ELR (cell line): ENCODE measurements around the gene HSFX3.
"Not testable (repeated sequence)": the region's sequence is repeated elsewhere in the genome, so short reads cannot be mapped to it uniquely, and the experiment has no call there.

Experiments
- DNase-seq: peaks from one replicate; pipeline ENCODE4 v3.0.0-alpha.2; 2015; ENCODE audit warnings: low read depth

HSFX3 gene

DNA sequence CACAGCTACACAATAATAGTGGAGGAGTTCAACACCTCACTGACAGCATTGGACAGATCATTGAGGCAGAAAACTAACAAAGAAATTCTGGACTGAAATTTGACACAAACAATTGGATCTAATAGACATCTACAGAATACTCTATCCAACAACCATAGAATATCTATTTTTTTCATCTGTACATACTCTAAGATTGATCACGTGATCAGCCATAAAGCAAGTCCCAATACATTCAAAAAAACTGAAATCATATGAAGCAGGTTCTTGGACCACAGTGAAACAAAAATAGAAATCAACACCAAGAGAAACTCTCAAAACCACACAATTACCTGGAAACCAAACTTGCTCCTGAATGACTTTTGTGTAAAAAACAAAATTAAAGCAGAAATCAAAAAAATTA is 32.4 kb downstream of the HSFX3 start:
- DNase-seq = no peak

DNA sequence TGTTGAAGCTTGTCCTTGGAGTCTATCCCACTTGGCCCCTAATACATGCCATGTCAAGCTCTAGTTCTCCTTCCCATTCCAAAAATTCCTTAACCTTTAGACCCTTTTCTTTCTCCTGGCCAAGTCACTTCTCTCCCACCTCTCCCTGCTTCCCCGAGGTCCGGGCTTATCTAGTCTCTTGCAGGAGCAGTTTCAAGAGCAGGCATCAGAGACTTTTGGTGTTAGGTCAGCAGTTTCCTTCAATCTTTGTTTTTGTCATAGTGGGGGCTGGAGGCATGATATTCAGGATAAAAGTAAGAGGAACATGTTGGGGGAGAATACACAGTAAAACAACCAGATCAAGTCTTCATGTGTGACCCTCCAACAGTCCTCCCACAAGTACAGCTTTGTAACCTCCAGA is 33.1 kb downstream of the HSFX3 start:
- DNase-seq = no peak

DNA sequence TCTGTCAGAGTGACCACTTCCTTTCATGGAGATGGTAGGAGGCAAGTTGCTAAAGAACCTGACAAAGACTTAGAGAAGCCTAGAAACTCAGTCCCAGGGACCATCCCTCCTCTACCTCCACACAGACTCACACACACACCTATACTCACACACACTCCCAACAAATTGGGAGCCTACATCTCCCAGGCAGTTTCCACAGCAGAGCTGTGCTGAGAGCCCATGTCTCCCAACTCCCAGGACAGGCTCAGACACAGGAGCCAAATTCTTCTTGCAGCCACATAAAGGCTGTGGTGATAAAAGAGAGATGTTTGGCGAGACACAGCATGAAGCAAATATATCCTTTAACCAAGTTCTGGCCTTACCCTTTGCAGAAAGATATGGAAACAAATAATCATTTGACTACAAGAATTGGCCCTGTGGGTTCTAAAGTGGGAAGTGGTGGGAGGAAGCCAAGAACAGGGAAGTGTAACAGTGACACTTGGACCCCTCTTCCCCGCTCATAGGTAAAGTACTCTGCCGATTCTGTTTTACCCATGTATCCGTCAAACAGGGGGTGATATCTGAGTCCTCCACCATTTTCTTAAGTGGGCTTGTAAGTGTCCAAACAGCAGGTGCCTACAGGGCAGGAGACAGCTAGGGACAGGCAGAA is 33.6 kb downstream of the HSFX3 start:
- DNase-seq = no peak

GRCh38 chrX:149513825-149514428 is 35.8 kb downstream of the HSFX3 start:
- no peak for DNase-seq

GRCh38 chrX:149512225-149512885 is 37.4 kb downstream of the HSFX3 start:
- peak; percentile 56 for DNase-seq

- DNase-seq = no peak
Observed at GRCh38 chrX:149511081-149511480, 38.6 kb downstream of the HSFX3 start.

GRCh38 chrX:149510386-149510785 is 39.3 kb downstream of the HSFX3 start:
- peak; percentile 22 for DNase-seq

DNA sequence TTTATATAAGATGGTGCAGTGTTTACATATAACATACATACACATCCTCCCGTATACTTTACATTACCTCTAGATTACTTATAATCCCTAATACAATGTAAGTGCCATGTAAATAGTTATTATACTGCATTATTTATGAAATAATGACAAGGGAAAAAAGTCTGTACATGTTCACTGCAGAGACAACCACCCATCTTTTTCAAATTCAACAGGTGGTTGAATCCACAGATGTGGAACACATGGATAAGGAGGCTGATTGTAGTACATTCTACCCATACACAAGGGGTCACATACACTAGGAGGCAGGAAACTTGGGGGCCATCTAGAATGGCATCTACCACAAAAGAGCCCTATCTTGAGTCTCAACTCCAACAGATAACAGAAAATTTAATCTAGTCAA is 41.3 kb downstream of the HSFX3 start:
- no peak for DNase-seq

GRCh38 chrX:149506349-149506748 is 43.4 kb downstream of the HSFX3 start:
- DNase-seq = no peak

- DNase-seq = no peak
Observed at GRCh38 chrX:149505671-149506070, 44.1 kb downstream of the HSFX3 start.

DNA sequence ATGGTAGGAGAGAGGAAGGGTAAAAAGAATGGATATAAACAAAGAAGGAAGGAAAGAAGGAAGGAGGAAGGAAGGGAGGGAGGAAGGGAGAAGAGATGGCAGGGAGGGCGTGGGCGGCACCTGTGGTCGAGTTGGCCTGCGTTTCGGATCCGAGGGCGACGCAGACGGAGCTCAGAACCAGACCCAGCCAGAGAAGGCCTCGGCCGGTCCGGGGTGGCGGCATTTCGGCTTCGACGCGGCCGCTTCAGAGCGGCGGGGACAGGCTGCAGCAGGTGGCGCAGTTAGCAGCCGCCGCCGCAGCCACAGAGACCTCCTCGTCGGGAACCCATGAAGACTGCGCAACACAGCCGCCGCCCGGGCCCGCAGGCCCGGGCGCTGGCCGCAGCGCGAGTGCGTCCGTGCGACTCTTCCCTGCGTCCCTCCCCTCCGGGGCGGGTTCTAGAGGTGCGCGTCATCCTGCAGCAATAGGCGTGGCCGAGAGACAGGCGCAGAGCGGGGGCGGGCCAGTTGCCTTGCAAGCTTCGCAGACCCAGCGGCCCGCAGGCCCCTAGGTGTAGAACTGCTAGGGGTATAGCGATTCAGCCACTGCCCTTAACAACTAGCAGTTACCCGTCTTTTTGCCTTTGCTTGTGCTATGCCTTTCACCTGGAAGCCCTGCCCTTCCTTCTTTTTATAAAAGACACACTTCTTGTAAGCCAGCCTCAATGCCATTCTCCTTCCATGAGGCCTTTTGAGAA is 44.6 kb downstream of the HSFX3 start, which contains the start of gene IDS:
IDS (minus strand) TSS at position 392 of the 737 bp plus-strand sequence; CDS start at position 223, 169 bp downstream.
- DNase-seq = peak; percentile 89

DNA sequence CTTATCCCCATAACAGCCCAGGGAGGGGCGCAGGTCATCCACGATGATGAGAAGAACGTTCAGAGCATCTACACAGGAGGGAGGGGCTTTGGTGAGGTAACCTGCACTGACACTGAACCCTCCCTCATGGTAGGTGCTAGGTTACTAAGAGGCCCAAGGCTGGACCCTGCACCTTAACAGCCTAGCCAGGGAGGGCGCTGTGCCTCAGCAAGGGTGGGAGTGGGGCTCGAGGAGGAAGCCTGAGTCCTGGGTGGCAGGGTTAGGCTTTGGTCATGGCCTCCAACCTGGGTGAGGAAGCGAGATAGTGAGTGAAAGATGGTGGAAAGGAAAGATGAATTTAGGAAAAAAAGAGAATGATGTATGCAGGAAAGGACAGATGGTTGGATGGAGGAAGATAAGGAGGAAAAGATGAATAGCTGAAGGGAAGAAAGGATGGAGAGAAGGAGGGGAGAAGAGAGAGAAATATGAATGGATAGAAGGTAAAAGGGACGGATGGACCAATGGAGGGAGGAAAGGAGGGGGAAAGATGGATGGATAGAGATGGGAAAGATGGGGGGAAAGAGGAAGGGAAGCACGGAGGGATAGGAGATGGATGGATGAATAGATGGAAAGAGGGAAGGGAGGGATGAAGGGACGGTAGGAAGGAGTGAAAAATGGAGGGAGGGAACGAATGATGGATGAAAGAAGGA is 45.4 kb downstream of the HSFX3 start:
- DNase-seq = peak; percentile 35

- DNase-seq = peak; percentile 40
Observed at GRCh38 chrX:149503446-149503845, 46.3 kb downstream of the HSFX3 start.

DNA sequence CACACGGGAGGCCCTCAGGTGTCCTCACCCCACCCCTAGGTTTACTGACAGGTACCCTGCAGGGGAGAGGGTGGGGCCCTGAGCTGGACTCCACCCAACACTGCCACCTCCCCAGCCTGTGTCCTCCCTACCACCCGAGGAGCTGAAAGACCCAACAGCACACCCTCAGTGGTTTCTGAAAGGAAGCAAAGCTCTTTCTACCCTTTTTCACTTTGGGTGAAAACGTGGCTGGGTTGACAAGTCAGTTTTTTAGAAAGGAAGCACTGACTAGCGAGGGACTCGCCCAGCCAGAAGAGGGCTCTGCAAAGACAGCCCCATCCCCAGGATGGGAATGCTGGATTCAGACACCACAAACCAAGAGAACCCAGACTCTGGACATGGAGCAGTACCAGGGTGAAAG is 46.8 kb downstream of the HSFX3 start:
- not testable (repeated sequence) for DNase-seq

DNA sequence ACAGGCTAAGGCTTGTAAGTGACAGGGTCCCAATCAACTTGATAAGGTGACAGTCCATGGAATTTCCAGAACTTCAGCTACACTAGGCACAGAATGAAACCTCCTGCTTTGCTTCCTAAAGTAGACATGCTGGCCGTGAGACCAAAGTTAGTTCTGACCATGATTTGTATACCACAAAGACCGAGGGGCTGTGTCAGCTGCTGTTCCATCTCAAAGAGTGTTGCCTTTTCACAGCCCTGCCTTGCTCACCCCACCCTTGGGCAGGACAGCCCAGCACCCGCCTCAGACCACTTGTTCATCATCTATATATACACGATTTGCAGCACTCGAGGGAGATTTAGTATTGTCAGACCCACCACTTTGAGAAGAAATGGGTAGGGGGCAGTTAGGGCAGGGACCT is 50.0 kb downstream of the HSFX3 start:
- no peak for DNase-seq

DNA sequence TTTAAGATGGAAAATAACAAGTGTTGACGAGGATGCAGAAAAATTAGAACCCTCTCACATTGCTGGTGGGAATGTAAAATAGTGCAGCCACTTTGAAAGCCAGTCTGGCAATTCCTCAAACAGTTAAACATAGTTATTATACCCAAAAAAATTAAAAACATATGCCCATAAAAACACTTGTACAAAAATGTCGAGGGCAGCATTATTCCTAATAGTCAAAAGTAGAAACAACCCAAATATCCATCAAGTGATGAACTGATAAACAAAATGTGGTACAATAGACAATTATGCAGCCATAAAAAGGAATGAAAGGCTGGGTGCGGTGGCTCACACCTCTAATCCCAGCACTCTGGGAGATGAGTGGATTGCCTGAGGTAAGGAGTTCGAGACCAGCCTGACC is 51.0 kb downstream of the HSFX3 start:
- no peak for DNase-seq
